Measurements from ENCODE around the gene ADAMTS9.
"Not testable (repeated sequence)": the region's sequence is repeated elsewhere in the genome, so short reads cannot be mapped to it uniquely, and the experiment has no call there.

DNA sequence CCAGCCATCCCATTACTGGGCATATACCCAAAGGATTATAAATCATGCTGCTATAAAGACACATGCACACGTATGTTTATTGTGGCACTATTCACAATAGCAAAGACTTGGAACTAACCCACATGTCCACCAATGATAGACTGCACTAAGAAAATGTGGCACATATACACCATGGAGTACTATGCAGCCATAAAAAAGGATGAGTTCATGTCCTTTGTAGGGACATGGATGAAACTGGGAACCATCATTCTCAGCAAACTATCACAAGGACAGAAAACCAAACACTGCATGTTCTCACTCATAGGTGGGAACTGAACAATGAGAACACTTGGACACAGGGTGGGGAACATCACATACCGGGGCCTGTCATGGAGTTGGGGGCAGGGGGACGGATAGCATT is 142.6 kb downstream of the ADAMTS9 start:
- TF ChIP-seq, protein P1, sequence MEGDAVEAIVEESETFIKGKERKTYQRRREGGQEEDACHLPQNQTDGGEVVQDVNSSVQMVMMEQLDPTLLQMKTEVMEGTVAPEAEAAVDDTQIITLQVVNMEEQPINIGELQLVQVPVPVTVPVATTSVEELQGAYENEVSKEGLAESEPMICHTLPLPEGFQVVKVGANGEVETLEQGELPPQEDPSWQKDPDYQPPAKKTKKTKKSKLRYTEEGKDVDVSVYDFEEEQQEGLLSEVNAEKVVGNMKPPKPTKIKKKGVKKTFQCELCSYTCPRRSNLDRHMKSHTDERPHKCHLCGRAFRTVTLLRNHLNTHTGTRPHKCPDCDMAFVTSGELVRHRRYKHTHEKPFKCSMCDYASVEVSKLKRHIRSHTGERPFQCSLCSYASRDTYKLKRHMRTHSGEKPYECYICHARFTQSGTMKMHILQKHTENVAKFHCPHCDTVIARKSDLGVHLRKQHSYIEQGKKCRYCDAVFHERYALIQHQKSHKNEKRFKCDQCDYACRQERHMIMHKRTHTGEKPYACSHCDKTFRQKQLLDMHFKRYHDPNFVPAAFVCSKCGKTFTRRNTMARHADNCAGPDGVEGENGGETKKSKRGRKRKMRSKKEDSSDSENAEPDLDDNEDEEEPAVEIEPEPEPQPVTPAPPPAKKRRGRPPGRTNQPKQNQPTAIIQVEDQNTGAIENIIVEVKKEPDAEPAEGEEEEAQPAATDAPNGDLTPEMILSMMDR (IDR thresholded peaks at IDR 0.05; ENCODE audit: low read depth, low read length): not testable (repeated sequence)
- TF ChIP-seq, protein P2, sequence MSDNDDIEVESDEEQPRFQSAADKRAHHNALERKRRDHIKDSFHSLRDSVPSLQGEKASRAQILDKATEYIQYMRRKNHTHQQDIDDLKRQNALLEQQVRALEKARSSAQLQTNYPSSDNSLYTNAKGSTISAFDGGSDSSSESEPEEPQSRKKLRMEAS (IDR thresholded peaks at IDR 0.05; ENCODE audit: low read depth, low read length): not testable (repeated sequence)
- TF ChIP-seq POLR2A (IDR thresholded peaks at IDR 0.05; ENCODE audit: extremely low read depth, insufficient read length); MYC (IDR thresholded peaks at IDR 0.05; ENCODE audit: low read depth, low read length): not testable (repeated sequence)
